ENCODE results near the gene SIM1. TPM values are rescaled to one million over a fixed set of nuclear protein-coding genes. Genes with fewer than 3 reads are reported as not detected.

The SIM1 gene
- total RNA-seq, 1 donor from 2014 or later, result not detected

GRCh38 chr6:100353276-100354015, 111.3 kb downstream of the SIM1 start:
- Histone ChIP-seq H3K4me2 (ENCODE audit: low read length) (no peak overlapping the region), H3K27me3 (ENCODE audit: insufficient read depth, low read length) (no peaks in the 10 kb centered on the region), H3K27ac (ENCODE audit: low read depth, low read length) (no peak overlapping the region), H3K9ac (ENCODE audit: low read length) (no peak overlapping the region), H2AFZ (ENCODE audit: low read depth, low read length) (peak overlapping the region; percentile 30), H3K36me3 (ENCODE audit: insufficient read depth, low read length) (no peaks in the 10 kb centered on the region), H3K9me3 (ENCODE audit: insufficient read depth, low read depth, low read length) (no peaks in the 10 kb centered on the region), H4K20me1 (ENCODE audit: insufficient read depth, low read length) (no peaks in the 10 kb centered on the region), H3K4me1 (ENCODE audit: insufficient read depth, low read length) (peaks cover 15% of the 10 kb centered on the region), H3K79me2 (ENCODE audit: insufficient read depth, low read length) (no peaks in the 10 kb centered on the region), H3K4me3 (ENCODE audit: insufficient read depth, low read depth, low read length) (no peak overlapping the region)
- Mint-ChIP-seq H3K4me1 (ENCODE audit: low read depth, unreplicated experiment) (peaks cover 17% of the 10 kb centered on the region), H3K27ac (ENCODE audit: unreplicated experiment) (peak overlapping the region; percentile 53), H3K27me3 (ENCODE audit: low read depth, unreplicated experiment) (no peaks in the 10 kb centered on the region), H3K9me3 (ENCODE audit: unreplicated experiment) (peaks cover 1% of the 10 kb centered on the region), H3K36me3 (ENCODE audit: low read depth, unreplicated experiment) (no peaks in the 10 kb centered on the region), H3K4me3 (ENCODE audit: unreplicated experiment) (no peak overlapping the region)
- TF ChIP-seq, protein P1, sequence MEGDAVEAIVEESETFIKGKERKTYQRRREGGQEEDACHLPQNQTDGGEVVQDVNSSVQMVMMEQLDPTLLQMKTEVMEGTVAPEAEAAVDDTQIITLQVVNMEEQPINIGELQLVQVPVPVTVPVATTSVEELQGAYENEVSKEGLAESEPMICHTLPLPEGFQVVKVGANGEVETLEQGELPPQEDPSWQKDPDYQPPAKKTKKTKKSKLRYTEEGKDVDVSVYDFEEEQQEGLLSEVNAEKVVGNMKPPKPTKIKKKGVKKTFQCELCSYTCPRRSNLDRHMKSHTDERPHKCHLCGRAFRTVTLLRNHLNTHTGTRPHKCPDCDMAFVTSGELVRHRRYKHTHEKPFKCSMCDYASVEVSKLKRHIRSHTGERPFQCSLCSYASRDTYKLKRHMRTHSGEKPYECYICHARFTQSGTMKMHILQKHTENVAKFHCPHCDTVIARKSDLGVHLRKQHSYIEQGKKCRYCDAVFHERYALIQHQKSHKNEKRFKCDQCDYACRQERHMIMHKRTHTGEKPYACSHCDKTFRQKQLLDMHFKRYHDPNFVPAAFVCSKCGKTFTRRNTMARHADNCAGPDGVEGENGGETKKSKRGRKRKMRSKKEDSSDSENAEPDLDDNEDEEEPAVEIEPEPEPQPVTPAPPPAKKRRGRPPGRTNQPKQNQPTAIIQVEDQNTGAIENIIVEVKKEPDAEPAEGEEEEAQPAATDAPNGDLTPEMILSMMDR (IDR thresholded peaks at IDR 0.05; ENCODE audit: insufficient read depth, low read depth, low read length), result no peak
- TF ChIP-seq EZH2 (IDR thresholded peaks at IDR 0.05; ENCODE audit: insufficient read depth, low read length), result no peak
- DNase-seq (ENCODE audit: low read depth) (peak; percentile 74), FAIRE-seq (no peak)

- no peaks in the 10 kb centered on the region for H3K9me3 Mint-ChIP-seq (ENCODE audit: unreplicated experiment)
- Histone ChIP-seq H2AFZ (ENCODE audit: low read depth, low read length) (no peak overlapping the region), H3K4me2 (ENCODE audit: low read length) (no peak overlapping the region), H3K36me3 (ENCODE audit: insufficient read depth, low read length) (no peaks in the 10 kb centered on the region), H3K79me2 (ENCODE audit: insufficient read depth, low read length) (no peaks in the 10 kb centered on the region), H3K27ac (ENCODE audit: low read depth, low read length) (no peak overlapping the region), H3K9ac (ENCODE audit: low read length) (no peak overlapping the region), H3K4me1 (ENCODE audit: insufficient read depth, low read length) (peaks cover 39% of the 10 kb centered on the region), H3K9me3 (ENCODE audit: insufficient read depth, low read depth, low read length) (no peaks in the 10 kb centered on the region), H3K27me3 (ENCODE audit: insufficient read depth, low read length) (no peaks in the 10 kb centered on the region), H4K20me1 (ENCODE audit: insufficient read depth, low read length) (no peaks in the 10 kb centered on the region), H3K4me3 (ENCODE audit: insufficient read depth, low read depth, low read length) (no peak overlapping the region)
- peaks cover 36% of the 10 kb centered on the region for H3K4me1 Mint-ChIP-seq (ENCODE audit: low read depth, unreplicated experiment)
- TF ChIP-seq EZH2 (IDR thresholded peaks at IDR 0.05; ENCODE audit: insufficient read depth, low read length), result no peak
- TF ChIP-seq, protein P1 (IDR thresholded peaks at IDR 0.05; ENCODE audit: insufficient read depth, low read depth, low read length), result no peak
- no peak for DNase-seq (ENCODE audit: low read depth)
- no peak overlapping the region for H3K27ac Mint-ChIP-seq (ENCODE audit: unreplicated experiment)
- no peak overlapping the region for H3K4me3 Mint-ChIP-seq (ENCODE audit: unreplicated experiment)
- FAIRE-seq, result no peak
- H3K27me3 Mint-ChIP-seq (ENCODE audit: low read depth, unreplicated experiment), result no peaks in the 10 kb centered on the region
- no peaks in the 10 kb centered on the region for H3K36me3 Mint-ChIP-seq (ENCODE audit: low read depth, unreplicated experiment)
Measured at GRCh38 chr6:100350139-100350538, 114.6 kb downstream of the SIM1 start.

DNA sequence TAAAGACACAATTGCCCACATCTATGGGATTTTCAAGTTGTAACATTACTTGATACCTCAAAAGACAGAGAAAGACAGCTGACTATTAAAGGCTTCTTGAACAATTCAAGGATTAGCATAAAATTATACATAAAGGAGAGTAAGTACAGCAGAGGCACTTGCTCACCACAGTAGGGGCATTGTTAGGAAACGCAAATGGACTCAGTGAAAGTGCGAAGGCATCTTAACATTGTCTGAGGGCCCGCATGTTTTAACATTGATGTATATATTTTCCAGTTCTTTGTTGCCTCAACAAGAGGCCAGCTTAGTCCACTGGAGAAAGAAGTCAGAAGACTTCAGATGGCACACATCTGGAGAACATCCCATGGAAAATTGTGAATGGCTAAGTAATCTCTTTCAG, 115.4 kb downstream of the SIM1 start:
- Mint-ChIP-seq H3K36me3 (ENCODE audit: low read depth, unreplicated experiment) (no peaks in the 10 kb centered on the region), H3K27ac (ENCODE audit: unreplicated experiment) (no peak overlapping the region), H3K4me3 (ENCODE audit: unreplicated experiment) (no peak overlapping the region), H3K27me3 (ENCODE audit: low read depth, unreplicated experiment) (no peaks in the 10 kb centered on the region), H3K9me3 (ENCODE audit: unreplicated experiment) (no peaks in the 10 kb centered on the region), H3K4me1 (ENCODE audit: low read depth, unreplicated experiment) (peaks cover 40% of the 10 kb centered on the region)
- Histone ChIP-seq H3K36me3 (ENCODE audit: insufficient read depth, low read length) (no peaks in the 10 kb centered on the region), H3K9ac (ENCODE audit: low read length) (no peak overlapping the region), H4K20me1 (ENCODE audit: insufficient read depth, low read length) (no peaks in the 10 kb centered on the region), H3K79me2 (ENCODE audit: insufficient read depth, low read length) (no peaks in the 10 kb centered on the region), H2AFZ (ENCODE audit: low read depth, low read length) (no peak overlapping the region), H3K27me3 (ENCODE audit: insufficient read depth, low read length) (no peaks in the 10 kb centered on the region), H3K4me2 (ENCODE audit: low read length) (no peak overlapping the region), H3K4me1 (ENCODE audit: insufficient read depth, low read length) (peaks cover 46% of the 10 kb centered on the region), H3K4me3 (ENCODE audit: insufficient read depth, low read depth, low read length) (no peak overlapping the region), H3K27ac (ENCODE audit: low read depth, low read length) (no peak overlapping the region), H3K9me3 (ENCODE audit: insufficient read depth, low read depth, low read length) (no peaks in the 10 kb centered on the region)
- no peak for DNase-seq (ENCODE audit: low read depth)
- TF ChIP-seq EZH2 (IDR thresholded peaks at IDR 0.05; ENCODE audit: insufficient read depth, low read length), result no peak
- TF ChIP-seq, protein P1 (IDR thresholded peaks at IDR 0.05; ENCODE audit: insufficient read depth, low read depth, low read length), result no peak
- FAIRE-seq, result no peak

Data from astrocyte (in vitro differentiated cells and primary cell).